GM19025 (cell line): Measurements from ENCODE around the gene MYZAP.

Experiments
- ATAC-seq: cut with Tn5 transposase; IDR thresholded peaks from one replicate; pipeline ENCODE4 v1.9.1; 2021; ENCODE audit warnings: mild to moderate bottlenecking, low read depth, moderate library complexity; ENCODE audit not compliant: unreplicated experiment

MYZAP gene

DNA sequence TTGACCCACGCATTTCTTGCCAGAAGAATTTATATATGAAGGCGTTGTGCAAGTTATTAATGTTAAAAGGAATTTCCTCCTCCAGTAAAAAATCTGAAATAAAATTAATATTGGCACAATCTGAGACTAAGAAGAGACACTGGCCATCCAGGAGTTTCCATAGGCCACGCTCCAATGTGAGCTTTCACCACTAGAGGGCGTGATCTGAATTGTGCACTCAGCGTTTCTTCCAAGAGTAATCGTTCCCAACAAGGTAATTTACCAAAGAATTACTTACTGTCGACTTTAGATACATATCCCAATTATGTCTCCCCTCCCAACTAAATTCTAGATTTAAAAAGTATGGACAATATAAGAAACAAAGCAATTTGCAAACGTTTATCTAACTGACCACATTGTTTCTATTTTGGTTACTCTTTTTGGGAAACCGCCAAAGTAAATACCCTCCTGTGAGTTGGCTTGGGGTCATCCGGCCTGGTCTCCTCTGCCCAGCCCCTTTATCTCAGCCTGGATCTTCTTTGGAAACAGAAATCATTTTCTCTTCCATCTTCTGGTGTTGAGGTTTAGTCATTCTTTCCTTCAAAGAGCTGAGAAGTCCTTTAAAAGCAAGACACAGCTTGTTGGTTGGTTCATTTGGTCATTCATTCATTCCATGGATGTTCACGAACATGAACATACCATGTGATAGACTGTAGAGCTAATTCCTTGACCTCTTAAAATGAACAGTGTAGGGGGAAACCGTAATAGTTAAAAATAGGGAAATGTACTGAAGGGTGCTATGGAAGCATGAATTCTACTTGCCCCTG lies 141.0 kb downstream of the MYZAP start:
- no peak for ATAC-seq

DNA sequence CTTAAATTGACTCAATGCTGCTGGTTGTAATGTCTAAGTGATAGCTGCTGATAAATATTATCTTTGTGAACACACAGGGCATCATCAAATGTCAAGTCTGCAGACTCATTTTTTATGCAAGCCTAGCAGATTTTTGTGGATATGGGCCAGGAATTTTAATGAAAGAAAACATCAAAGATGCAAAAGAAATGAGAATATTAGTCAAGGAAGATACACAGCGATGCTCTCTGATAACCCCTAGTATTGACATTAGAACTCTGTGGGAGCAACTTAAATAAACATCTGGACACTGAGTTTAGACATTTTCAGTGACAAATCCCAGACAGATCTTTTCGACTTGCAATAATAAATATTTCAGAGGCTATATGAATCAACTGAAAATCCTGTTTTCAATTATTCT lies 143.2 kb downstream of the MYZAP start:
- ATAC-seq = no peak
